Fibroblast of villous mesenchyme (primary cell): ENCODE data around the gene ERFL. TPM values are rescaled to one million over a fixed set of nuclear protein-coding genes. Genes with fewer than 3 reads are reported as not detected.

Source experiments
- DNase-seq: peaks from one replicate; pipeline ENCODE4 v3.0.0-alpha.2; 2010; ENCODE audit warnings: low read depth
- H3K4me3 ChIP-seq: 2 replicates; pipeline ENCODE4 v1.5.1; 2011; ENCODE audit warnings: low read depth, mild to moderate bottlenecking, low read length
- total RNA-seq: library from RNA; depleted of rRNA; stranded (reverse); fragments of >200 nt; gene quantifications from 2 replicates; pipeline ENCODE4 v1.2.3, GENCODE V29; 2012
- TF ChIP-seq, protein P1 (sequence below): IDR thresholded peaks from 2 replicates; pipeline ENCODE4 v1.5.1; 2012; ENCODE audit warnings: low read depth, mild to moderate bottlenecking, low read length; ENCODE audit not compliant: insufficient read depth

ERFL gene
- total RNA-seq, 1 donor = not detected

DNA sequence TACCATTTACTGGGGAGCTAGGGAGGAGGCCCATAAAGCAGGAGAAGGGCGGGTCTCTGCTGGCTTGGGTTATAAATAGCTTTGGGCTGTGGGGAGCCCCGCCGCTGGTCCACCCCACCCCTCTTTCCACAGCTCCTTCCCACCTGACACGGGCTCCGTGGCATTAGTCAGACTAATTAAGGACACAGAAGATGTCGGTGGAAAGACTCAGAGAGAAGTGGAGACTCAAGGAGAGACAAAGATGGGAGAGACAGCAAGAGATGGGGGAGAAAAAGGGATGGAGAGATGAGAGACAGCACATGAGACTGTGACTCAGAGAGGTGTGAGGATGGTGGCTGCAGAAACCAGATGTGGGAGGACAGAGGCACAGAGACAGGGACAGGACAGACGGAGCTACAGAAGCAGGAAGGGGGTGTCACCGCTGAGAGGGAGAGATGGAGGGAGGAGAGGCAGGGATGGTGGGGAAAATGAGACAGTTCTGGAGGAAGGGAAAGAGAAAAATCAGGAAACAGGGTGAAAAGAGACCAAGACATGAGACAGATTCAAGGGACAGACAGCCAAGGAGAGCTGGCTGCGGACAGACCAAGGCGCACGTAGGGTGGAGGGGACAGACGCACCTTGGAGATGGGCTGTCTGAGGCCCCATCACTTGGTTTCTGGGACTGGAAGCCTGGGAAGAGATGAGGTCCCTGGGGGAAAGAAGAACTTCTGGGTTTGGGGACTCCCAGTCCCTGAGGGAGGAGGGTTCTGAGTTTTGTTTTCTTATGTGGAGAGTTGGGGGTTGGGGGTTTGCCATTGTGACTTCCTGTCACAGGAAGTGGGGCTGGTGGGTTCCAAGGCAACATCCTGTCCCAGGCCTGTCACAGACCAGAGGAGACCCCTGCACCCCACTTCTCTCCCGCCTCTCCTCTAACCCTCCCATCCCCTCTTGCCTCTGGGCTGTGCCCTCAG, 41.2 kb downstream of the ERFL start:
- no peak overlapping the region for H3K4me3 ChIP-seq
- DNase-seq = no peak
- TF ChIP-seq, protein P1, sequence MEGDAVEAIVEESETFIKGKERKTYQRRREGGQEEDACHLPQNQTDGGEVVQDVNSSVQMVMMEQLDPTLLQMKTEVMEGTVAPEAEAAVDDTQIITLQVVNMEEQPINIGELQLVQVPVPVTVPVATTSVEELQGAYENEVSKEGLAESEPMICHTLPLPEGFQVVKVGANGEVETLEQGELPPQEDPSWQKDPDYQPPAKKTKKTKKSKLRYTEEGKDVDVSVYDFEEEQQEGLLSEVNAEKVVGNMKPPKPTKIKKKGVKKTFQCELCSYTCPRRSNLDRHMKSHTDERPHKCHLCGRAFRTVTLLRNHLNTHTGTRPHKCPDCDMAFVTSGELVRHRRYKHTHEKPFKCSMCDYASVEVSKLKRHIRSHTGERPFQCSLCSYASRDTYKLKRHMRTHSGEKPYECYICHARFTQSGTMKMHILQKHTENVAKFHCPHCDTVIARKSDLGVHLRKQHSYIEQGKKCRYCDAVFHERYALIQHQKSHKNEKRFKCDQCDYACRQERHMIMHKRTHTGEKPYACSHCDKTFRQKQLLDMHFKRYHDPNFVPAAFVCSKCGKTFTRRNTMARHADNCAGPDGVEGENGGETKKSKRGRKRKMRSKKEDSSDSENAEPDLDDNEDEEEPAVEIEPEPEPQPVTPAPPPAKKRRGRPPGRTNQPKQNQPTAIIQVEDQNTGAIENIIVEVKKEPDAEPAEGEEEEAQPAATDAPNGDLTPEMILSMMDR = no peak

DNA sequence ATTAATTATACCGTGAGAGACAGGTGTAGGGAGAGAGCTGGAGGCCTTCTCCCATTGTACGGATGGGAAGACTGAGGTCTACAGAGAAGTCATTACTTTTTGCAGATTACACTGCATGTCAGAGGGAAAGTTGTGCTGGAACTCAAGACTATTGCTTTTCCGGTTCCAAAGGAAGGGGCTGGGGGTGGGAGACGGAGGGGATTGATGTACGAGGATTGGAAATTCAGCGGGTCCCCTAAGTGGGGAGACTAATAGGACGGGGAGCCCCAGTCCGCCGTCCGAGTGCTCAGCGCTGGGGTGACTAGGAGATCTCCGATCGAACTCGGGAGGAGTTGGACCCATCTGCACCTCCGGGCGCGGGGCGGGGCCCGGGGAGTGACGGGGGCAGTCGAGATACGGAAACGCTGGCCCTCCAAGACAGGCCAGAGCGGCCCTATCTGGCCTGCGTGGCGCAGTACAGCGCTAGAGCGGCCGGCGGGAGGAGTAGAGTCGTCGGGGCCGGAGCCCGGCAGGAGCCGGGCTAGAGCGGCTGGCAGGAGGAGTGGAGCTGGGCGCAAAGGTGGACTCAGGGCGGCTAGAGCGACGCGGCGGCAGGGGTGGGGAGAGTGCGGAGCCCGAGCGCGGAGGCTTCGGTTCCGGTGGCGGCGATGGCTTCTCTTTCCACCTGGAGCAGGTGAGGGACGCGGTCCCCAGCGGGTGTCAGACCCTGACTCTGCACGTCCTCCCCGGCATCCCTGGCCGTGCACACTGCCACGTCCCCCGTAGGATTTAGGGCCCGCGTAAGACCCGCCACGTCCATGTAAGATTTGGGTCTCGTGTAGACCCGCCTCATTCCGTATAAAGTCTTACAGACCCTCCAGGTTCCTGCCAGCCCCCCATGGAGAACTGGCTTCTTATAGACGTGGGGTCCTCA, 44.2 kb downstream of the ERFL start:
- TF ChIP-seq, protein P1 = peak; percentile 22
- DNase-seq = peak; percentile 95
- peak overlapping the region; percentile 66 for H3K4me3 ChIP-seq

DNA sequence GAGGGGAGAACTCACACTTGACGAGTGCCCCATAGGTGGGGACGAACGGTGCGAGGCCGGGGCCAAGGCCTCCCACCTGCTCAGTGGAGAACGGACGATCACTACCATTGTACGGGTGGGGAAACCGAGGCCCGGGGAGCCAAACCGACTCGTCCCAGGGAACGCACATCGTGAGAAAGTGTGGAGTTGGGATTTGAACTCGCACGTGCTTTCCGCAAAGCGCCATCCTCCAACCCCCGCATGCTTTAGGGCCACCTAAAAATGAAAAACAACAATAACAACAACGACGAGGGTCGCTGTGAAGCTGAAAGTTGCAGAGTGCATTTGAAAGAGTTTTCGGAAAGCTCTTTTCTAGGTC, 44.8 kb downstream of the ERFL start:
- TF ChIP-seq, protein P1 = no peak
- DNase-seq = no peak
- H3K4me3 ChIP-seq = peak overlapping the region; percentile 66

DNA sequence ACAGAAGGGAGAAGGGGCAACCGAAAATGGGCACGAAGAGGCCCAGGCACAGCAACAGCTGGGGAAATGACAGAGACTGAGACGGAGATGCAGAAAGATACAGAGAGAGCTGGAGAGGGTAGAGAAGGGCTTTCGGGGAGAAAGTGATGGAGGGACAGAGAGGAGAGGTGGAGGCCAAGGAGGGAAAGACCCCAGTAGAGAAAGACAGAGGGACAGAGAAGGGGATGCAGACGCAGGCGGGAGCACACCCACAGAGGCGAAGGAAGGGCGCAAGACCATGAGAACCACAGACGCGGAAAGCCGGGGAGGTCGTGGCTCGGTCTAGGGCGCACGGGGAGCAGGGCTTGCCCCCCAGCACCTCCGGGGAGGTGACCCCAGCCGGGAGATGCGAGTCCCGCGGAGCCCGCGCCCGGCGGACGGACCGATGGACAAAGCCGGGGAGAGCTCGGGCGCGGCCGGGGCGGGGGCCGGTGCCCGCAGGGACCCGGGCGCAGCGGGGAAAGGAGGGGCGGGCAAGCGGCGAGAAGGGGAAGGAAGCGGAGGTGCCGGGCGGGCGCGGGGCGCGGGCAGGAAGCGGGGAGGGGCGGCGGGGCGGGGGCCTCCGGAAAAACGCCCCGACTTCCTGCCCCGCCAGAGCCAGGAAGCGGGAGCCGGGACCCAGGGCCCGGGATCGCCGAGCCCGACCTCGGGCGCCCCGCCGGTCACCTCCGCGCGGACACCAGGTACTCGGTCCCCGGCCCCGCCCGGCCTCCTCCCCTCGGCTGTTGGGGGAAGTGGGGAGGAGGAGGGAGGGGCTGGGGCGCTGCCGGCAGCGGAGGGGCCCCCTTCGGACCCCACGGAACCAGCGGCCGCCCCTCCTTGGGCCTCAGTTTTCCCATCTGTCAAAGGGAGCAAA, 45.4 kb downstream of the ERFL start, which contains the start of gene ARHGEF1:
Gene ARHGEF1, plus strand, starts transcription at position 617 of the 895 bp plus-strand sequence. CDS start 4,899 bp downstream, outside the sequence.
- TF ChIP-seq, protein P1 = no peak
- H3K4me3 ChIP-seq = peak within 1 kb of the TSS; percentile 66
- DNase-seq = peak; percentile 33

DNA sequence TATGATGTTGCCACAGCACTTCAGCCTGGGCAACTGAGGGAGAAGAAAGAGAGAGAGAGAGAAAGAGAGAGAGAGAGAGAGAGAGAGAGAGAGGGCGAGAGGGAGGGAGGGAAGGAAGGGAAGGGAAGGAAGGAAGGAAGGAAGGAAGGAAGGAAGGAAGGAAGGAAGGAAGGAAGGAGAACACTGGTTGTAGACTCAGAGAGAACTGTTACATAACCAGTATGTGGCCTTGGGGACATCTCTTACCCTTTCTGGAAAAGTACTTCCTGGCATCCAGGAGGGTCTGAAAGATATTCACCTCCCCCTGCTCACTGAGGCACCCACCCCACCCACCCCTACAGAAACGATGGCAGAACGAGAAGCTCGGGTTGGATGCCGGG, 47.9 kb downstream of the ERFL start:
- DNase-seq = no peak
- TF ChIP-seq, protein P1 = no peak
- H3K4me3 ChIP-seq = no peak overlapping the region
